Karpas-422 (cell line): ENCODE measurements around the gene STK40. TPM values are rescaled to one million over a fixed set of nuclear protein-coding genes. Genes with fewer than 3 reads are reported as not detected.

Source experiments
- DNase-seq: peaks from one replicate; pipeline ENCODE4 v3.0.0-alpha.2; 2015
- H2AFZ ChIP-seq: fragments of 200-600 bp; sonication (generic); 2 replicates; pipeline ENCODE4 v1.6.1; 2014; ENCODE audit warnings: antibody characterized with exemption, low read length, mixed read lengths
- H3K27ac ChIP-seq: fragments of 200-600 bp; sonication (generic); 2 replicates; pipeline ENCODE4 v1.5.1; 2014; ENCODE audit warnings: mild to moderate bottlenecking, low read length, moderate library complexity
- H3K27me3 ChIP-seq: fragments of 200-600 bp; sonication (generic); 2 replicates; pipeline ENCODE4 v1.6.1; 2014; ENCODE audit warnings: low read length, mixed read lengths
- H3K36me3 ChIP-seq: fragments of 200-600 bp; sonication (generic); 2 replicates; pipeline ENCODE4 v1.6.1; 2014; ENCODE audit warnings: low read length, mixed read lengths; ENCODE audit not compliant: insufficient read depth
- H3K4me1 ChIP-seq: fragments of 200-600 bp; sonication (generic); 2 replicates; pipeline ENCODE4 v1.6.1; 2014; ENCODE audit warnings: mild to moderate bottlenecking, low read length, mixed read lengths
- H3K4me2 ChIP-seq: fragments of 200-600 bp; sonication (generic); 2 replicates; pipeline ENCODE4 v1.6.1; 2014; ENCODE audit warnings: low read length, low read depth, mild to moderate bottlenecking; ENCODE audit not compliant: poor library complexity, severe bottlenecking
- H3K4me3 ChIP-seq: fragments of 200-600 bp; sonication (generic); 2 replicates; pipeline ENCODE4 v1.5.1; 2014; ENCODE audit warnings: mild to moderate bottlenecking, antibody characterized with exemption, low read length, mixed read lengths
- H3K79me2 ChIP-seq: fragments of 200-600 bp; sonication (generic); 2 replicates; pipeline ENCODE4 v1.6.1; 2014; ENCODE audit warnings: mild to moderate bottlenecking, low read length, mixed read lengths
- H3K9ac ChIP-seq: fragments of 200-600 bp; sonication (generic); 2 replicates; pipeline ENCODE4 v1.6.0; 2014; ENCODE audit warnings: low read length
- H3K9me2 ChIP-seq: fragments of 200-600 bp; sonication (generic), shearing (Covaris generic); replicated peaks from 2 replicates; pipeline ENCODE4 v1.6.0; 2014; ENCODE audit warnings: mild to moderate bottlenecking, low read length, moderate library complexity; ENCODE audit not compliant: insufficient read depth
- H3K9me3 ChIP-seq: fragments of 300-700, 200-600 bp; sonication (generic); 2 replicates; pipeline ENCODE4 v1.6.1; 2014; ENCODE audit warnings: low read length, mixed read lengths
- H4K20me1 ChIP-seq: fragments of 200-600 bp; sonication (generic); 2 replicates; pipeline ENCODE4 v1.6.1; 2014; ENCODE audit warnings: mild to moderate bottlenecking, antibody characterized with exemption, low read length, low read depth; ENCODE audit not compliant: insufficient read depth
- total RNA-seq: library from RNA; depleted of rRNA; stranded (reverse); fragments of >200 nt; shearing (Covaris generic); gene quantifications from 2 replicates; pipeline ENCODE4 v1.2.3, GENCODE V29; 2014; ENCODE audit warnings: low replicate concordance

STK40 gene
- total RNA-seq, 1 experiment from 2014 or later = 27.0 TPM

DNA sequence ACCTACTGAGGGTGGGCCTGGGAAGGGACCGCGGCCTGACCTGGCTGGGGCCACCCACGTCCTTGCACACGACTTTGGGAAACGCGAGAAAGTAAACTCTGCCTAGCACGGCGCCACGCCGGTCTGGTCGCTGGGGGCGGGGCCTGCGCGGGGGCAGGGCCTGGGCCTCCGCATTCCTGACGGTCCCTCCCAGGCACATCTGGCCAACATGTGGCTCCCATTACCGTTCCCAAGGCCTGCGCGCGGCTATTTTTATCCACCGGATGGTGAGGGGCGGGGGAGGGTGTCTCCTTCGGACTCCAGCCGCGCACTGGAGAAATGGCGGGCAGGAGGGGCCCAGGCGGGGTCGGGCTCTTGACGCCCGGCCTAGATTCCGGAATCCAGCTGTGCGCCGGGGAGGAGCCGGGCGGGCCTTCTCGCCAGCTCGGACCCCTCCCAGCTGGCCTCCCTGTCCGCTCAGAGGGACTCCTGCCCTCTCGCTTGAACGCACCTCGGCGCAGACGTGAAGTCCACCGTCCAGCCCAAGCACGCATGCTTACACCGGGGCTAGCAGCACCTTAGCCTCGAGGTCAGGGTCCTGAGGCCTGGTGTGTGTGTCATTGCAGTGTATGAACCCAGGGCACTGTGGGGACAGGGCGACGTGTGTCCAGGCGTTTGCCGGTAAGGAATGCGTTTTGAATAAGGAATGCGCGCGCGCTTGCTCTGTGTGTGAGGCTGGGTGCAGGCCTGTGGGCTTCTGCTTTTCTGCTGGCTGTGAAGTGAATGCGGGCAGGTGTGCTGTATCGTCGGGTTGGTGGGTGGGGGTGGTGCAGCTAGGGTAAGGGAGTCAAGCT lies 64.4 kb downstream of the STK40 start:
- no peaks in the 10 kb centered on the region for H4K20me1 ChIP-seq
- no peak overlapping the region for H3K27ac ChIP-seq
- H2AFZ ChIP-seq = no peak overlapping the region
- no peaks in the 10 kb centered on the region for H3K9me3 ChIP-seq
- no peak for DNase-seq
- peaks cover 24% of the 10 kb centered on the region for H3K4me1 ChIP-seq
- H3K4me2 ChIP-seq = no peak overlapping the region
- no peaks in the 10 kb centered on the region for H3K36me3 ChIP-seq
- H3K4me3 ChIP-seq = no peak overlapping the region
- H3K9ac ChIP-seq = no peak overlapping the region
- no peaks in the 10 kb centered on the region for H3K27me3 ChIP-seq
- no peaks in the 10 kb centered on the region for H3K9me2 ChIP-seq
- H3K79me2 ChIP-seq = no peaks in the 10 kb centered on the region

DNA sequence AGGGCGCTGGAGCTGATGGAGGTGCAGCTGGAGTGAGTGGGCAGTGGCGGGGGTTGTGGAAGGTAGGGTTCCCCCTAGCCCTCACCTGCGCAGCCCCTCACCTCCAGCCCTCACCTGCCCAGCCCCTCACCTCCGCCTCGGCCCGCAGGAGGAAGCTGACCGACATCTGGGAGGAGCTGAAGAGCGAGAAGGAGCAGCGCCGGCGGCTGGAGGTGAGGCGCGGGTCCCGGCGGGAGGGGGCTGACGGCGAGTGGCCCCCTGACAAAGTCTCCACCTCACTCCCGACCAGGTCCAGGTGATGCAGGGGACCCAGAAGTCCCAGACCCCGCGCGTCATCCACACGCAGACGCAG lies 65.0 kb downstream of the STK40 start:
- H3K9me2 ChIP-seq = no peaks in the 10 kb centered on the region
- H3K9ac ChIP-seq = no peak overlapping the region
- DNase-seq = no peak
- H3K27me3 ChIP-seq = no peaks in the 10 kb centered on the region
- no peaks in the 10 kb centered on the region for H4K20me1 ChIP-seq
- no peaks in the 10 kb centered on the region for H3K79me2 ChIP-seq
- no peak overlapping the region for H3K4me3 ChIP-seq
- H3K4me1 ChIP-seq = peaks cover 24% of the 10 kb centered on the region
- no peak overlapping the region for H3K4me2 ChIP-seq
- no peak overlapping the region for H3K27ac ChIP-seq
- H2AFZ ChIP-seq = no peak overlapping the region
- H3K36me3 ChIP-seq = 0 out of 2 replicates have a peak, but pooled peaks cover 2% of the 10 kb centered on the region
- no peaks in the 10 kb centered on the region for H3K9me3 ChIP-seq

DNA sequence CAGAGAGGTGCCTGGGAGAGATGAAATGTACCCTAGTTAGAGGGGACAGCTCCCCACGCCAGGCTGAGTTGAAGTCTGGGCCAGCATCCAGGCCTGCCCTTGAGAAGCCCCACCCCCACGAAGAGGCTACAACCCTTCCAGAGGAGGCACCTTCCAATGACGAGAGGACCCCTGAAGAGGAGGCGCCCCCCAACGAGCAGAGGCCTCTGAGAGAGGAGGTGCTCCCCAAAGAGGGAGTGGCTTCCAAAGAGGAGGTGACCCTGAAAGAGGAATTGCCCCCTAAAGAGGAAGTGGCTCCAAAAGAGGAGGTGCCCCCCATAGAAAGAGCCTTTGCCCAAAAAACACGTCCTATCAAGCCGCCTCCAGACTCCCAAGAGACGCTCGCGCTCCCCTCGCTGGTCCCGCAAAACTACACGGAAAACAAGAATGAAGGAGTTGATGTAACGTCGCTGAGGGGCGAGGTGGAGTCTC lies 65.4 kb downstream of the STK40 start:
- H3K9ac ChIP-seq = no peak overlapping the region
- no peak overlapping the region for H3K27ac ChIP-seq
- no peaks in the 10 kb centered on the region for H3K9me3 ChIP-seq
- H4K20me1 ChIP-seq = no peaks in the 10 kb centered on the region
- H3K4me3 ChIP-seq = no peak overlapping the region
- no peaks in the 10 kb centered on the region for H3K79me2 ChIP-seq
- H3K27me3 ChIP-seq = no peaks in the 10 kb centered on the region
- peaks cover 24% of the 10 kb centered on the region for H3K4me1 ChIP-seq
- H2AFZ ChIP-seq = no peak overlapping the region
- no peaks in the 10 kb centered on the region for H3K9me2 ChIP-seq
- no peak overlapping the region for H3K4me2 ChIP-seq
- H3K36me3 ChIP-seq = 0 out of 2 replicates have a peak, but pooled peaks cover 4% of the 10 kb centered on the region
- DNase-seq = peak; percentile 64

DNA sequence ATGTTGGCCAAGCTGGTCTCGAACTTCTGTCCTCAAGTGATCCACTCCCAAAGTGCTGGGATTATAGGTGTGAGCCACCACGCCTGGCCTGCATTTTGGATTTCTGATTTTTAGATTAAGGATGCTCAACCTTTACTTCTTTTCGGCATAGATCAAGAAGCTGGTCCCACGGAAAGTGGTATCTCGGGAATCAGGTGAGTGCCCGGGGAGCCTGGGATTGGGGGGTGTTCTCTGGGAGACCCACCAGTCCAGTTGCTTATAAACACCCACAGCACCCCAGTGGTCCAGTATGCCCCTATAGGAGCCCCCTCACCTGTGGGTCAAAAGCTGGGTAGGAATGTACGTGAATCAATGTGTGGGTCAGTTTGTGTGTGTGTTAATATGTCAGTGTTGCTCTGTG lies 76.3 kb downstream of the STK40 start:
- Histone ChIP-seq H2AFZ (no peak overlapping the region), H3K79me2 (peaks cover 13% of the 10 kb centered on the region), H3K4me3 (no peak overlapping the region), H3K9me2 (no peaks in the 10 kb centered on the region), H3K4me1 (peaks cover 24% of the 10 kb centered on the region), H3K4me2 (no peak overlapping the region), H4K20me1 (no peaks in the 10 kb centered on the region), H3K9ac (no peak overlapping the region), H3K36me3 (peaks cover 23% of the 10 kb centered on the region), H3K27ac (no peak overlapping the region), H3K27me3 (no peaks in the 10 kb centered on the region), H3K9me3 (no peaks in the 10 kb centered on the region)
- no peak for DNase-seq

DNA sequence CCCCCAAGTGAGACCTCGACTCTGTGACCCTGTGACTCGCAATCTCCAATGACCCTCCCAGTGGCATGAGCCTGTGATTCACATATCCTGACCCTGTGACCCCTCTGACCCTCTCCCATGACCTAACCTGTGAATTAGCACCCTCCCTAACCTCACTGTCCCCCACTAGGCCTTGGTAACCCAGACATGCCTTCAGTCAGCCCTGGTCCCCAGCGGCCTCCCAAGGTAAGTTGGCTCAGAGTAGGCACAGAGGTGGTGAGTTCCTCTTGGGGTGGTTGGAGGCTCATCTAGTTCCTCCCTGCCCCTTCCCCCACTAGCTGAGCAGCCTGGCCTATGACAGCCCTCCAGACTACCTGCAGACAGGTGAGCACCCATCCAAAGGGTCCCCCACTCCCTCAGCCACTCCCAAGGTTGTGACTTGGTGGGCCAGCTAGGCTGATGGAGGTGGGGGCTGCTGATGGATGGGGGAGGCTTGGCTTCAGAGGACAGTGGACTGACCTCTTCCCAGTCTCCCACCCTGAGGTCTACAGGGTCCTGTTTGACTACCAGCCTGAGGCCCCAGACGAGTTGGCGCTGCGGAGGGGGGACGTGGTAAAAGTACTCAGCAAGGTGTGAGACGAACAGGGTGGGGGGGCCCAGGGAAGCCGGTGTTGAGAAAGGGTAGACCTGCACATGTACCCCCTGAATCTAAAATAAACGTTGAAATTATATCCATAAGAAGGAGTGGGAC lies 78.0 kb downstream of the STK40 start:
- Histone ChIP-seq H4K20me1 (no peaks in the 10 kb centered on the region), H3K9me2 (no peaks in the 10 kb centered on the region), H3K4me1 (peaks cover 20% of the 10 kb centered on the region), H3K36me3 (peaks cover 19% of the 10 kb centered on the region), H3K4me2 (peak overlapping the region; percentile 73), H3K9ac (peak overlapping the region; percentile 70), H2AFZ (no peak overlapping the region), H3K79me2 (peaks cover 13% of the 10 kb centered on the region), H3K27me3 (no peaks in the 10 kb centered on the region), H3K4me3 (peak overlapping the region; percentile 69), H3K9me3 (no peaks in the 10 kb centered on the region), H3K27ac (no peak overlapping the region)
- DNase-seq = no peak

DNA sequence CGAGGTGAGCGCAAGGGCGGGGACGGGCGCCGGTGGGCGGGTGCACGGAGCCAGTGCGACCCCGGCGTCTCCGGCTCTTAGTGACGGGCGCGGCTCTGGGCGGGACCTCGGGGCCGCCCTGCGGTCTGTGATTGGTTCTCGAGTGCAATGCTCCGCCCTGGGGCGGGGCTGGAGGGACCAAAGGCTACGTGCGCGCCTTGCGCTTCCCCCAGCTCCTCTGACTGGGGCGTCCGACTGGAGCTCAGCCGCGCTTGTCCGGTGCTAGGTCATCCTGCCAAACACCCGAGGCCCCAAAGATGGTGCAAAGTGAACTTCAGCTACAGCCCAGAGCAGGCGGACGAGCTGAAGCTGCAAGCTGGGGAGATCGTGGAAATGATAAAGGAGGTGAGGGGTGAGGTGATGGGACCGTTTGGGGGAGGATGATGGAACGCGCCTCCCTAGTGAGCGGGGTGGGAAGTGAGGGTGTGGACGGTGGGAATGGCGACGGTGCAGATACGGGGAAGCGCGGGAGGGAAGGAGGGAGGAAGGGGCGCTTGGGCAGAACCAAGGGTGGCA lies 78.7 kb downstream of the STK40 start:
- Histone ChIP-seq H3K36me3 (peaks cover 13% of the 10 kb centered on the region), H3K4me1 (peaks cover 20% of the 10 kb centered on the region), H3K27me3 (no peaks in the 10 kb centered on the region), H3K9me2 (no peaks in the 10 kb centered on the region), H3K4me3 (peak overlapping the region; percentile 69), H3K9me3 (no peaks in the 10 kb centered on the region), H3K9ac (peak overlapping the region; percentile 72), H2AFZ (0 out of 2 replicates have a peak overlapping the region, but pooled peaks have one; percentile 78), H3K79me2 (peaks cover 13% of the 10 kb centered on the region), H3K4me2 (peak overlapping the region; percentile 73), H3K27ac (no peak overlapping the region), H4K20me1 (no peaks in the 10 kb centered on the region)
- DNase-seq = peak; percentile 98

DNA sequence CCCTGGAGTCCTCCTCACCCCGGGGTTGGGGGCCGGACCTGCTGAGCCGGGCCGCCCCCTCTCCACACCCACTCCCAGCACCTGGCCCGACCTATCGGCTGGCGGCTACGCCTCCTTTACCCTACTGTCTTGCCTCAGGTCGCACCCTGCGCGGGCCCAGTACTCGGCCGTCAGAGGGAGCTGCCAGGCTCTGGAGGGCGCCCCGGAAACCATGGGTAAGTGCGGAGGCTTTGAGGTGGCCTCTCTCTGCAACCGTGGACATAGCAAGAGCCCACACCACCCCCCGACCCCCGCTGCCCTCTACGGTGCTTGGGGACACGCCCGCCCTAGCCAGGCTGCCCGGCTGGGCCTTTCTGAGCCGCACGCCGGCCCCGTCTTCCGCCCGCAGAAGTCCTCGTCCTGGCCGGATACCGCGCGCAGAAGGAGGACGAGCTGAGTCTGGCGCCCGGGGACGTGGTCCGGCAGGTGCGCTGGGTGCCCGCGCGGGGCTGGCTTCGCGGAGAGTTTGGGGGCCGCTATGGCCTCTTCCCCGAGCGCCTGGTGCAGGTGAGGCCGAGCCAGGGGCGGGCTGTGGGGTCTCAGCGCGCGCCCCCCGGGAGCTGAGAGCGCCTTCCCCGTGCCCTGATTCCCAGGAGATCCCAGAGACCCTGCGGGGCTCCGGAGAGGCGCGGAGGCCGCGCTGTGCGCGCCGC lies 79.4 kb downstream of the STK40 start, which contains the start of gene SH3D21:
TSS of gene SH3D21 (plus strand) at position 159 of the 692 bp plus-strand sequence. CDS start at position 212, 53 bp downstream.
- Histone ChIP-seq H2AFZ (0 out of 2 replicates have a peak within 1 kb of the TSS, but pooled peaks have one; percentile 78), H3K9me3 (no peaks in the 10 kb centered on the region), H3K9me2 (no peaks in the 10 kb centered on the region), H3K9ac (peak within 1 kb of the TSS; percentile 72), H3K79me2 (peaks cover 13% of the 10 kb centered on the region), H3K4me1 (peaks cover 20% of the 10 kb centered on the region), H4K20me1 (no peaks in the 10 kb centered on the region), H3K27me3 (no peaks in the 10 kb centered on the region), H3K4me3 (peak within 1 kb of the TSS; percentile 69), H3K36me3 (peaks cover 18% of the 10 kb centered on the region), H3K4me2 (peak within 1 kb of the TSS; percentile 73), H3K27ac (peak within 1 kb of the TSS; percentile 54)
- peak; percentile 76 for DNase-seq
